Stimulated activated CD4-positive, alpha-beta T cell treated with anti-CD3 and anti-CD28 coated beads, Interleukin-4, amount 100 ng/mL, for 48 hours (primary cell): ENCODE measurements around the gene LIN7B.
"Not testable (repeated sequence)": the region's sequence is repeated elsewhere in the genome, so short reads cannot be mapped to it uniquely, and the experiment has no call there.

Experiments used
- DNase-seq, 2 donors: peaks; one replicate each; pipeline ENCODE4 v3.0.0-alpha.2; 2020; ENCODE audit warnings: low read depth in 2 of 2

Gene LIN7B

DNA sequence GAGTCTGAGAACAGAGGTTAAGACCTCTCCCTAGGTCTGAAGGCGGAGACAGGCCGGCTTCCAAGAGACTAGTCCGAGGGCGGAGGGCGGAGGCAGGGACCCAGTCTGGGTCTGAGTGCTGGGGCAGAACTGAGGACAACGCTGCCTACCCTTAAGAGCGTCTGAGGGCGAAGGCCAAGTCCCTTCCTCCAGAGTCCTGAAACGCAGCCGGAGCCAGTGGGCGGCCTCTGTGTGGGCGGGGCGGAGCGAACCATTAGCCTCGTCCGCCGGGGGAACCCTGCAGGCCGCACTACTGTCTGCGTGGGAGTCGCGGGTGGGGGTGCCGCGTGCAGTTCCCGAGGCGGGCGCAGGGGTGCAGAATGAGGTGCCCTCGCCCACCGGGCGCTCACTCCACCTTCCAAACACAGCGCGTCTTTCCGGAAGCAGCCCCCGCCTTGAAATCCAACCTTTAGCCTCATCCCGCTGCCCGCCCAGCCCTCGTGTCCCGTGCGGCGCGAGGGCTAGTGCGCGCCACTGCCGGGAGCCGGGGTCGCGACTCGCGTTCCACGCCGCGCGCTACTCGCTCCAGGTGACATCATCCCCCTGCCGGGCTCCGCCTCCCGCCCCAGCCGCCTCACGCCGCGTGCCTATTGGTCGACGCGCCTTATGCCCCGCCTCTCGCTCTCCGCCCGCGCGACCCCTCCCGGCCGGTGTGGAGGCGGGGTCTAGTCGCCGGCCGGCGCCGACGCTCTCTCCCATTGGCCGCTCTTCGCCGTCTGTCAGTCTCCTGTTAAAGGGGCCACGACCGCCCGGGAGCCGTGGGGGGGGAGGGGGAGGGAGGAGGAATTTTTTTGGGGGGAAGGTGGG is 4.6 kb downstream of the LIN7B start, which contains the start of gene C19orf73:
C19orf73 (minus strand) TSS at position 579 of the 846 bp plus-strand sequence; CDS start at position 458, 121 bp downstream.
- peak; percentile 91 to 93 for DNase-seq

DNA sequence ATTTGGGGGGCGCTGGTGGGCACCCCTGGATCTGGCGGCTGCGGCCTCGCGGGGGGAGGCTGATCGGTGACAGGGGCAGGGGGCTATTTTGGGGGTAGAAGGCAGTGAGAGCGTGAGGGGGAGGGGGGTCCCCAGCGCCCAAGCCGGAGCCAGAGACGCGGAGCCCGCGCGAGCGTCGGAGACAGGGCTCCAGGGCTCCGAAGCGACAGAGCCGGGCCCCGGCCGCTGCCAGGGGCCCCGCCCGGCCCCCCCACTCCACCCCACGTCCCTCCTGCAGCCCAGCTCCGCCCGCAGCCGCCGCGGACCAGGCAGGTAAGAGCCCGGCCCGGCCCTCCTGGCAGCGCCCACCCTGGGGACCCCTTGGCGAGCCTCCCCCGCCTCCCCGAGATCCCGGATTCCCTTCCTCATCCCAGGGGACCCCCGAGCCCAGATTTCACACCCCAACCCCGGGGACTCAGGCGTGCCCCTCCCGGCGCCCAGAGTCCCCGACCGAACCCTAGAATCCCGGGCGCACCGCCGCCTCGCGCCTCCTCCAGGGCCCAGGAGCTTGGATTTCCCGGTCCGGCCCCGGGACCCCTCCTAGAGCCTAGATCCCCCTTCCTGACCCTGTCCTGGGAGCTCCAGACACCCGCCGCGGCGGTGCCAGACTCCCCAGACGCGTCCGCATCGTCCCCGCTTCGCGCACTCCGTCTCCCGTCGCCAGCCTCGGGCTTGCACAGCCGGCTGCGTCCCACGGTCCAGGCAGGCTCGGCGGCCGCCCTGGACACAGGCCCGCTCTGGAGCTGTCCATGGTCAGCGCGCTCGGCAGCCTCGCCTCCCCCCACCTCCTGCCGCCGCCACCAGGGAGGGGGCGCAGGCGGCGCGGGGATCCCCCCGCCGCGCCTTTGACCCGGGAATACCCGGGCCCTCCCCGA is 5.5 kb downstream of the LIN7B start, which contains the start of gene PPFIA3:
PPFIA3 (plus strand) TSS at position 134 of the 914 bp plus-strand sequence. CDS start 8,330 bp downstream, outside the sequence.
- DNase-seq: no peak

DNA sequence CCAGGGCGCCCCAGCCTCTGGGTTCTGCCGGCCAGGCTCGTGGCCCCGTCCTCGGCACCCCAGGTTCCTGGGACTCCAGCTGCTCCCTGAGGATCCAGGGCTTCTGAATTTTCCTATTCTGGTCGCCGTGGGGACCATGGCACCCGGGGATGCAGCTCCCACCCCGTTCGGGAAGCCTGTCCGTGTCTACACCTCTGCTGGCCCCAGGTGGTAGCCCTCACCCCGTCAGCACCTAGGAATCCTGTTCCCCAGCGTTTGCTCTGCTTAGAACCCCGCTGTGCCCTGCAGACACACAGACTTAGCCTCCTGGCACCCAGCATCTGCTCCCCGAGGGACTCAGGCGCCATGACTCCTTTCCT is 6.1 kb downstream of the LIN7B start:
- DNase-seq: no peak

DNA sequence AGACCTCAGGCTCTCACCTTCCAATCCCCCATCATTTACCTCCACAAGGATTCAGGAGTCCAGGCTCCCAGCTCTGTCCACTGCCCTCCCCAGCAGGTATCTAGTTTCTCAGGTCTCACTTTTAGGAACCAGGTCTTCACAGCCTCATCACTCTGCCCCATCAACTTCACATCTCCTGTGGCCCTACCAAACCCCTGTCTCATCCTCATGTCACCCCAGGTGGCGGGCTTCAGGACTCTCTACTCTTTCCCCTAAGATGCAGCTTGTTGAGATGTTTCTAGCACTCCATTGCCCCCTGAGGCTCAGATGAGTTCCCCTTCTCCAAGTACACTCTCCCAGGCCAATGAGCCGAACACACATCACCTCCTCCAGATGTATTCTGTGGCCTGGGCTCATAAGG is 6.7 kb downstream of the LIN7B start:
- DNase-seq: no peak

DNA sequence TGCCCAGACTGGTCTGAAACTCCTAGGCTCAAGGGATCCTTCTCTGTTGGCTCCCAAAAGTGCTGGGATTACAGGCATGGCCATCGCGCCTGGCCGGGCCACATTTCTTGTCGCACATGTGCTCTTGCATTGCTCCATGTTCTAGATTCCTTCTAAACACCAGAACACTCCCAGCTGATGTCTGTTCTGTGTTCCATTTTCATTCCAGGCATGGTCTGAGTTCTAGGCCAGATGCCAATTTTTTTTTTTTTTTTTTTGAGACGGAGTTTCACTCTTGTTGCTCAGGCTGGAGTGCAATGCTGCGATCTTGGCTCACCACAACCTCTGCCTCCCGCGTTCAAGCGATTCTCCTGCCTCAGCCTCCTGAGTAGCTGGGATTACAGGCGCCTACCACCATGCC is 7.7 kb downstream of the LIN7B start:
- DNase-seq: not testable (repeated sequence)

DNA sequence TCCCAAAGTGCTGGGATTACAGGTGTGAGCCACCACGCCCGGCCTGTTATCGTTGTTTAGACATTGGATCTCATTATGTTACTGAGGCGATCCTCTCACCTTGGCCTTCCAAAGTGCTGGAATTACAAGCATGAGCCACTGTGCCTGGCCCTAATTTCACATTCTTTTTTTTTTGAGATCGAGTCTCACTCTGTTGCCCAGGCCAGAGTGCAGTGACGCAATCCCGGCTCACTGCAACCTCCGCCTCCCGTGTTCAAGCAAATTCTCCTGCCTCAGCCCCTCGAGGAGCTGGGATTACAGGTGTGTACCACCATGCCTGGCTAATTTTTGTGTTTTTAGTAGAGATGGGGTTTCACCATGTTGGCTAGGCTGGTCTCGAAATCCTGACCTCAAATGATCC is 9.1 kb downstream of the LIN7B start:
- DNase-seq: not testable (repeated sequence)

DNA sequence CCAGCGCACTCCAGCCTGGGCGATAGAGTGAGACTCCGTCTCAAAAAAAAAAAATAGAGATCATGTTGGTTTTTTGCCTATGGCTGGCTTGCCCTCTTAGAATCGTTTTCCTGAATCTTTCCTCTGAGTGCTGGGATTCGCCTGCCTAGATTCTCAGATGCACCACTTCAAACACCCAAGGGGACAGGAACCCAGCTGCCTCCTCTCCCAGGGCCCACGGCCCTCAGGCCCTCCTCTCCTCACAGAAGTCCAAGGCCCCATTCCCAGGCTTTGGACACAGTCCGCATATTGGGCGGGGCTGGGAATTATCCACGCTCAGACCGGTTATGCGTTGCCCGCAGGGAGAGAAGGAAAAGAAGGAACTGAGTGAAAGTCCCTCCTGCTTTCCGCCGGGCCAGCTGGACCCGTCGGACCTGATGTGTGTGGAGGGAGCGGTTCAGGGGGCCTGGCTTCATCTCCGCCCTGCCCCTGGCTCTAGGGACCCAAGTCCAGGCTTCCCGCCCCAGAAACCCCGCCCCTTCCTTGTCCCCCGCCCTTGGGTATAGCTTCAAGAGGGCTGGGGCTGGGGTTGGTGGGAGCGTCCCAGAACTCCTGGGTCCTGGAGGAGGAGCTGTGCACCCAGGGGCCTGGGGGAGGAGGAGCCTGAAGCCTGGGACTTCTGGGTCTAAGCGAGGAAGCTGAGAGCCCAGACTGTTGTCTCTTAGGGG is 11.0 kb downstream of the LIN7B start:
- DNase-seq: no peak

DNA sequence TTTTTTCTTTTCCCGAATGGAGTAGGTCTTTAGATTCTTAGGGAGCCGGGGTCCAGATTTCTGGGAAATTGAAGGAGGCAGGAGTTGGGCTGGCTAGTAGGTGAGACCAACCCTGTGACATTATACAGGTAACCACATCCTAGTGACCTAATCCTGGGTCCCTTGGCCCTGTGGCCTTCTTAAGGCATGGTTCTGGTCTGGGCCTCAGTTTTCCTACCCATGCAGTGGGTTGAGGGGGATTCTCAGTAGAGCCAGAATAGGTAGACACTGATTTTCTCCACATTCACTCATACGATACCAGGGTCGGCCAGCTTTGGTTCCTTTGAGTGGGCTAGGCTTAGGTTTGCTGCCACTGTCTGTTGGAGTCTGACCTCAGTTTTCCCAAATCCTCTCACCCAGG is 12.4 kb downstream of the LIN7B start:
- DNase-seq: no peak

DNA sequence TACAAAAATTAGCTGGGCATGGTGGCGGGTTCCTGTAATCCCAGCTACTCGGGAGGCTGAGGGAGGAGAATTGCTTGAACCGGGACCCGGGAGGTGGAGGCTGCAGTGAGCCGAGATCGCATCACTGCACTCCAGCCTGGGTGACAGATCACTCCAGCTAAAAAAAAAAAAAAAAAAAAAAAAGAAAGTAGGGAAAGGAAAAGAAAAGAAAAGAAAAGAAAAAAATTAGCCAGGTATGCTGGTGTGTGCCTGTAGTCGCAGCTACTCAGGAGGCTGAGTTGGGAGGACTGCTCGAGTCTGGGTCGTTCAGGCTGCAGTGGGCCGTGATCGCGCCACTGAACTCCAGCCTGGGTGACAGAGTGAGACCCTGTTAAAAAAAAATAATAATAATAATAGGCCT is 13.1 kb downstream of the LIN7B start:
- DNase-seq: not testable (repeated sequence)

DNA sequence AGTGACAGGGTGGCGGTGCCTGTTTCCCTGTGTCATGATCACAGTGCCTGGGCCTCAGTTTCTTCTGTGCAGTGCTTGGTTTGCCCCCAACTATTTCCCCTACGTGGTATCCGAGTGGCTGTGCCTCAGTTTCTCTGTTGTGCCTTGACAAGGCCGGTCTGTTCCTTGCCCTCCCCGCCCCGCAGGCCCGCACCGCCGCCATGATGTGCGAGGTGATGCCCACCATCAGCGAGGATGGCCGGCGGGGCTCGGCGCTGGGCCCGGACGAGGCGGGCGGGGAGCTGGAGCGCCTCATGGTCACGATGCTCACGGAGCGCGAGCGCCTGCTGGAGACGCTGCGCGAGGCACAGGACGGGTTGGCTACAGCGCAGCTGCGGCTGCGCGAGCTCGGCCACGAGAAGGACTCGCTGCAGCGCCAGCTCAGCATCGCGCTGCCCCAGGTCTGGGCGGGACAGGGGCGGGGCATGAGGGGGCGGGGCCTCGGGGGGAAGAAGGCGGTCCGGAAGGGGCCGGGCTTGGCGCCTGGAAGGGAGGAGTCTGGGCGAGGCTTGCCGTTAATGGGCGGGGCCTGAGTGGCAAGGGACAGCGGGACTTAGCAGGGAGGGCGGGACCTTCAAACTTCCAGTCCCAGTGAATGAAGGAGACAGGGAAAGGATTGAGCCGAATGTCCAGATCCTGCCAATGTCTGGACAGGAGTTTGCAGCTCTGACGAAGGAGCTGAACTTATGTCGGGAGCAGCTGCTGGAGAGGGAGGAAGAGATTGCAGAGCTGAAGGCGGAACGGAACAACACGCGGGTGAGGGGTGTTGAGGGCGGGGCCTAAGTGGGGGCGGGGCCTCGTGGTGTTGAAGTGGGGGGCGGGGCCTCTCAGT is 13.7 kb downstream of the LIN7B start:
- peak; percentile 91 to 95 for DNase-seq

DNA sequence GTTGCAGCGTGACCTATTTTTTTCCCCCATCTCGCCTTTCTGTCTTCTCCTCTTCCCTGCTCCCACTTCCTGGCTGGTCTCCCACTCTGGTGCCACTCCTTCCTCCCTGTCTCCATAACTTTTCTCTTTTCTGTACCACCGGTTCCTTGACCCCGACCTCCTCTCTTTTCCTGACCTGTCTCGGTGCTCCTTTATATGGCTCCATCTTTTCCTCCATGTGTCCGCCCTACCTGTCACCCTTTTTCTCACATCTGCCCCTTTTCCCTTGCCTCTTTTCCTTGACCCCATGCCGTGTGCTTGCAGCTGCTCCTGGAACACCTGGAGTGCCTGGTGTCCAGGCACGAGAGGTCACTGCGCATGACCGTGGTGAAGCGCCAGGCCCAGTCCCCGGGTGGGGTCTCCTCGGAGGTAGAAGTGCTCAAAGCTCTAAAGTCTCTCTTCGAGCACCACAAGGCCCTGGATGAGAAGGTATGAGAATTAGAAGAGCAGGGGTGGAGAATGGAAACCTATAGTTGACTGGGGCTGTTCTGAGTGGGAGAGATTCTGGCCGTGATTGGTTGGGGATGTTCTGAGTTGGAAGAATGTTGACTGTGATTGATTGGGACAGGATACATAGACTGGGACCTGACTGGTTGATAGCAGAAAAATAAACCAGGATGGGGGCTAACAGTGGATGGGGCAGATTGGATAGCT is 14.5 kb downstream of the LIN7B start:
- no peak for DNase-seq

DNA sequence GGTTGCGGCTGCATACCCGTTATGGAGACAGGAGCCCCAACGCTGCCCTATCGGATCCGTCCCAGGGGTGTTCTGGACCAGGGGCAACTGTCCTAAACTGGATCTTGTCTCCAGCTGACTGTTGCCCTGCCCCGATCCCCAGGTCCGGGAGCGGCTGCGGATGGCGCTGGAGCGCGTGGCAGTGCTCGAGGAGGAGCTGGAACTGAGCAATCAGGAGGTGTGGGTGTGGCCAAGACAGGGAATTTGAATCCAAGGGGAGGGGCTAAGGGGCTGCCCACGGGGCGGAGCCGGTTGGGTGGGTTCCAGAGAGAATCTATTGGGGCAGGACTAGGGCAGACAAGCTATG is 15.0 kb downstream of the LIN7B start:
- DNase-seq: no peak

DNA sequence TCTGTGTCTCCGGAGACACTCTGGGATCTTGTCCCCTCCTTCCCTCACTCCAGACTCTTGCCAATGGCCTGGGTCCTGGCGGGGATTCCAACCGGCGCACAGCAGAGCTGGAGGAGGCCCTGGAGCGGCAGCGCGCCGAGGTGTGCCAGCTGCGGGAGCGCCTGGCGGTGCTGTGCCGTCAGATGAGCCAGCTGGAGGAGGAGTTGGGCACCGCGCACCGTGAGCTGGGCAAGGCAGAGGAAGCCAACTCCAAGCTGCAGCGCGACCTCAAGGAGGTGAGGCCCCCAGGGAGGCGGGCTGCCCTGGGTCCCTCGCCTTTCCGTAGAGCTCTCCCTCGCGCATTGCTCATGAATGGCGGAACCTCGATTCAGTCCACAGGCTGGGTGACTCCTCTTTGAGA is 16.2 kb downstream of the LIN7B start:
- no peak for DNase-seq

DNA sequence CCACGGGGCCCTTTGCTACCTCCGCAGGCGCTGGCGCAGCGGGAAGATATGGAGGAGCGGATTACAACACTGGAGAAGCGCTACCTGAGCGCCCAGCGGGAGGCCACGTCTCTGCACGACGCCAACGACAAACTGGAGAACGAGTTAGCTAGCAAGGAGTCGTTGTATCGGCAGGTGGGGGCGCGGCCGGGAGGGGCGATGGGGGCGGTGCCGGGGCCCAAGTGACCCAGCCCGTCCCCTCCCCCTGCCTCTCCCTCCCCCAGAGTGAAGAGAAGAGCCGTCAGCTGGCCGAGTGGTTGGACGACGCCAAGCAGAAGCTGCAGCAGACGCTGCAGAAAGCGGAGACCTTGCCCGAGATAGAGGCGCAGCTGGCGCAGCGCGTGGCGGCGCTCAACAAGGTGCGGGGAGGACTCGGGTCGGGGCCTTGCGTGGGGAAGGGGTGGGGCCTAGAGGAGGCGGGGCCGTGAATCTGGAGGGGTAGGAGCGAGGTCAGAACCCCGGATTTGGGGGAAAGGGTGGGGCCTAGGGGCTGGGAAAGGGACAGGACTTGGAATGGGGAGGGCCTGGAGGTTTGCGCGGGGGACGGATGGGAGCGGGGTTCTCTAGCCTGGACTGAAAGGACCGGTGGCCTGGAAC is 18.9 kb downstream of the LIN7B start:
- no peak for DNase-seq

DNA sequence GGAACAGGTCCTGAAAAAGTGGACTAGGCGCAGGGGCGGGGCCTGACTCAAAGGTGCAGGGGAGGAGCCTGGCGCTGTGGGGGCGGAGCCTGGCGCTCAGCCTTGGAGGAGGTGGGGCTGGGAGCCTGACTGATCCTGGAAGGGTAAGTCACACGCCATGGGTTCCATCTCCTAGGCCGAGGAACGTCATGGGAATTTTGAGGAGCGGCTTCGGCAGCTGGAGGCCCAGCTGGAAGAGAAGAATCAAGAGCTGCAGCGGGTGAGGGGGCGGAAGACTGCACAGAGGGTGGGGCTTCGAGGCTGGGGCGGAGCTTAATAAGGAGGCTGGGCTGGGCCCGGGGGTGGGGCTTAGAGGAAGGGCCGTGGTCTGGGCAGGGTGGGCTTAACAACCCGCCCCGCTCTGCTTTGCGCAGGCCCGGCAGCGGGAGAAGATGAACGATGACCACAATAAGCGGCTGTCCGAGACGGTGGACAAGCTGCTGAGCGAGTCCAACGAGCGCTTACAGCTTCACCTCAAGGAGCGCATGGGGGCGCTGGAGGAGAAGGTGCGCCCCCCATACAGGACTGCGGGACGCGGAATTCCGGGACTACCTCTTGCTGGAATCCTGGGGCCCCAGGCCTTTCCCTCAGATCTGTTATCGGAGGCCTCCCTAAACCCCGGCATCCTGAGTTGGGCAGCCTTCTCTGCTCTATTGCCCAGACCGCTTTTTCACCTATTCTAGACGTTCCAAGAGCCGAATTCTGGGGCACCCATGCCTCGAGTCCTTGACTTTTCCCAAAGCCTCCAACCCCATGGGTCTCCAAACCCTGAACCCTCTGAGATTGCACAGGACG is 19.7 kb downstream of the LIN7B start:
- peak in 1 of 2 donors; percentile 55 for DNase-seq

DNA sequence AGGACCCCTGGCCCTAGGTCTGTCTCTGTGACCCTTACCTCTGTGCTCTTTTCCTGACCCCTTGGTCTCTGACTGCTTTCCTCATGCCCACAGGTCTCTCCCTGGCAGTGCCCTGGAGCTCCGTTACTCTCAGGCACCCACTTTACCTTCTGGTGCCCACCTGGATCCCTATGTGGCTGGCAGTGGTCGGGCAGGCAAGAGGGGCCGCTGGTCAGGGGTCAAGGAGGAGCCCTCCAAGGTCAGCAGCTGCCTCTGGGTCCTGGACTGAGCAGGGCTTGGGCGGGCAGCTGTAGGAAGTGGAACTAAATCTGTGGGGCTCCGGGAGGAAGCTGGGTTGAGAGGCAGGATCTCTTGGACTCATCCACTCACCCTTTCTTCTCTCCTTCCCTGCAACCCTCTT is 21.5 kb downstream of the LIN7B start:
- DNase-seq: no peak

DNA sequence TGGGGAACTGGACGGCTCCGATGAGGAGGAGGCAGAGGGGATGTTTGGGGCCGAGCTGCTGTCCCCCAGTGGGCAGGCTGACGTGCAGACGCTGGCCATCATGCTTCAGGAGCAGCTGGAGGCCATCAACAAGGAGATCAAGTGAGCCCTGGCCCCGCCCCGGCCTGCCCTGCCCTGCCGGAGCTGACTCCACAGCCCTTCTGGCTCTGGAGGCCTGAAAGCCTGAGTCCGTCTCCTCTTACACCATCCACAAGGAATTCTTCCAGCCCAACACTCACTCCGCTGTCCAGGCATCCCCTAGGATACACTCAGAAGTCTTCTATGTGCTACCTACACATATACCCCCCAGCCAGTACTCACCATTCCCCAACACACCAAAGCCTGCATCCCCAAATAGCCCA is 22.6 kb downstream of the LIN7B start:
- DNase-seq: no peak

DNA sequence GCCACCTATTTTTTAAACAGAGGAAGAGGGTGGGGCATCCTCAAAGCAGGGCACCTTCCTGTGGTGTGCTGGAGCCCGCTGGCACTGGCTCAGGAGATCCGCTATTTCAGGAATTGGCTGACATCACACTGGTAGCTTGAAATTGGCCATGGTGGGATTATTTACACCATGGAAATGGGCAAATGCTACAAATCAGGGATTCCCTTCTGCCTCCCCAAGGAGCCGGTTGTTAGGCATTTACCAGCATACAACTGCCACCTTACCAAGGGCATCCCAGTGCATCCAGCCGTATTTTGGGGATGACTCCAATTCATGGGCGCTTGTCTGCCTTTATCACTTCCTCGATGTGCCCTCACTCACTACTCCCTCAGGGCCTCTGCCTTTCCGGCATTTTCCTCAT is 26.8 kb downstream of the LIN7B start:
- DNase-seq: no peak

DNA sequence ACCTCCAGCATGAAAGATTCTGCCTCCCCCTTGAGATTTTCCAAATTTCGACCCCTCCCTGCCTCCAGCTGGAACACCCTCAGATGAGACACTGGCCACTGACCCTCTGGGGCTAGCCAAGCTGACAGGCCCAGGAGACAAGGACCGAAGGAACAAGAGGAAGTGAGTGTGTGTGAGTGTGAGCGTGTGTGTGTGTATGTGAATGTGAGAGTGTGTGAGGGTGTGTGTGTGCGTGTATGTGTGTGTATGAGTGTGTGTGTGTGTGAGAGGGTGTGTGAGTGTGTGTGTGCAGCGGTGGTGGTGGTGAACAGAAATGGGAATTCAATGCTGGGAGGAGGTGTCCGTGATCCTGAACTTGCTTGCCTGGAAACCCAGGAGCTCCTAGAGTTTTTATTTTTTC is 27.2 kb downstream of the LIN7B start:
- no peak for DNase-seq
